Mesenchymal stem cell (in vitro differentiated cells and primary cell): ENCODE measurements around the gene HOXA7.

ENCODE experiments used
- DNase-seq: peaks from one replicate; pipeline ENCODE4 v3.0.0-alpha.2; 2013
- H2AFZ ChIP-seq: one replicate; pipeline ENCODE4 v1.6.1; 2013; ENCODE audit warnings: low read depth, mild to moderate bottlenecking, control low read depth, inconsistent platforms, low read length, moderate library complexity
- H2AK5ac ChIP-seq: 2 replicates; pipeline ENCODE4 v1.6.1; 2013; ENCODE audit warnings: low read length, moderate library complexity, mild to moderate bottlenecking, inconsistent platforms; ENCODE audit not compliant: severe bottlenecking
- H2BK120ac ChIP-seq: one replicate; pipeline ENCODE4 v1.6.1; 2013; ENCODE audit warnings: low read depth, mild to moderate bottlenecking, inconsistent platforms, low read length, moderate library complexity
- H2BK12ac ChIP-seq, 2 experiments: one replicate each; pipeline ENCODE4 v1.6.1; 2013; ENCODE audit warnings: inconsistent platforms in 2 of 2, low read length in 2 of 2, mild to moderate bottlenecking in 2 of 2, moderate library complexity in 2 of 2, control low read depth in 1 of 2
- H2BK15ac ChIP-seq: one replicate; pipeline ENCODE4 v1.6.1; 2013; ENCODE audit warnings: mild to moderate bottlenecking, low read depth, inconsistent platforms; ENCODE audit not compliant: poor library complexity, severe bottlenecking
- H2BK5ac ChIP-seq: 2 replicates; pipeline ENCODE4 v1.6.1; 2013; ENCODE audit warnings: low read depth, mild to moderate bottlenecking, low read length, control low read depth, inconsistent platforms; ENCODE audit not compliant: poor library complexity, severe bottlenecking
- H3K14ac ChIP-seq, 2 experiments: one replicate each; pipeline ENCODE4 v1.6.1; 2013; ENCODE audit warnings: inconsistent platforms in 2 of 2, low read length in 2 of 2, control low read depth in 1 of 2, mild to moderate bottlenecking in 1 of 2, moderate library complexity in 1 of 2
- H3K18ac ChIP-seq, 2 experiments: one replicate each; pipeline ENCODE4 v1.6.1; 2013; ENCODE audit warnings: inconsistent platforms in 2 of 2, low read length in 2 of 2, control low read depth in 1 of 2, low read depth in 1 of 2, mild to moderate bottlenecking in 1 of 2
- H3K23ac ChIP-seq, 2 experiments: one replicate each; pipeline ENCODE4 v1.6.1; 2013; ENCODE audit warnings: inconsistent platforms in 2 of 2, low read length in 2 of 2, mild to moderate bottlenecking in 2 of 2, moderate library complexity in 2 of 2, control low read depth in 1 of 2
- H3K27ac ChIP-seq: 2 replicates; pipeline ENCODE4 v1.5.1; 2013; ENCODE audit warnings: mild to moderate bottlenecking, moderate library complexity, low read length, control low read depth, inconsistent platforms; ENCODE audit not compliant: poor library complexity, severe bottlenecking
- H3K27me3 ChIP-seq, 2 experiments: 2 replicates each; pipeline versions ENCODE4 v1.6.1 to v1.7.0; 2013; ENCODE audit warnings: low read length in 2 of 2, mild to moderate bottlenecking in 2 of 2, moderate library complexity in 2 of 2, control low read depth in 1 of 2, inconsistent platforms in 1 of 2; ENCODE audit not compliant: control insufficient read depth in 1 of 2, insufficient read depth in 1 of 2
- H3K36me3 ChIP-seq, 2 experiments: 2 replicates each; pipeline versions ENCODE4 v1.6.1 to v1.7.0; 2013; ENCODE audit warnings: low read length in 2 of 2, control low read depth in 1 of 2, inconsistent platforms in 1 of 2, low read depth in 1 of 2, mild to moderate bottlenecking in 1 of 2; ENCODE audit not compliant: insufficient read depth in 2 of 2, control insufficient read depth in 1 of 2
- H3K4ac ChIP-seq, 2 experiments: one replicate each; pipeline ENCODE4 v1.6.1; 2013; ENCODE audit warnings: inconsistent platforms in 2 of 2, low read length in 2 of 2, mild to moderate bottlenecking in 2 of 2, moderate library complexity in 2 of 2, control low read depth in 1 of 2, low read depth in 1 of 2
- H3K4me1 ChIP-seq: 2 replicates; pipeline ENCODE4 v1.6.1; 2013; ENCODE audit warnings: low read depth, low read length, control low read depth; ENCODE audit not compliant: control insufficient read depth, insufficient read depth
- H3K4me2 ChIP-seq: 2 replicates; pipeline ENCODE4 v1.6.1; 2013; ENCODE audit warnings: low read length, mild to moderate bottlenecking, inconsistent platforms; ENCODE audit not compliant: poor library complexity, severe bottlenecking
- H3K4me3 ChIP-seq, 2 experiments: 2 replicates each; pipeline versions ENCODE4 v1.5.1 to v1.7.0; 2013; ENCODE audit warnings: low read length in 2 of 2, mild to moderate bottlenecking in 2 of 2, control low read depth in 1 of 2, low read depth in 1 of 2; ENCODE audit not compliant: insufficient read depth in 1 of 2
- H3K79me1 ChIP-seq: replicated peaks from 2 replicates; pipeline ENCODE4 v1.6.1; 2013; ENCODE audit warnings: mild to moderate bottlenecking, control low read depth, low read length, inconsistent platforms; ENCODE audit not compliant: poor library complexity, severe bottlenecking
- H3K9ac ChIP-seq: 2 replicates; pipeline ENCODE4 v1.7.0; 2013; ENCODE audit warnings: mild to moderate bottlenecking, low read length, moderate library complexity
- H3K9me3 ChIP-seq: 2 replicates; pipeline ENCODE4 v1.7.0; 2013; ENCODE audit warnings: mild to moderate bottlenecking, low read length; ENCODE audit not compliant: control insufficient read depth
- H4K8ac ChIP-seq: one replicate; pipeline ENCODE4 v1.6.1; 2013; ENCODE audit warnings: inconsistent platforms, mild to moderate bottlenecking, low read length, moderate library complexity
- H4K91ac ChIP-seq: one replicate; pipeline ENCODE4 v1.6.1; 2013; ENCODE audit warnings: mild to moderate bottlenecking, low read length, inconsistent platforms
- WGBS: methylation state at CpG from one replicate; pipeline ENCODE4 v1.1.7; 2013; ENCODE audit warnings: mixed read lengths; 5-methylcytosine and 5-hydroxymethylcytosine counted together

HOXA7 gene

DNA sequence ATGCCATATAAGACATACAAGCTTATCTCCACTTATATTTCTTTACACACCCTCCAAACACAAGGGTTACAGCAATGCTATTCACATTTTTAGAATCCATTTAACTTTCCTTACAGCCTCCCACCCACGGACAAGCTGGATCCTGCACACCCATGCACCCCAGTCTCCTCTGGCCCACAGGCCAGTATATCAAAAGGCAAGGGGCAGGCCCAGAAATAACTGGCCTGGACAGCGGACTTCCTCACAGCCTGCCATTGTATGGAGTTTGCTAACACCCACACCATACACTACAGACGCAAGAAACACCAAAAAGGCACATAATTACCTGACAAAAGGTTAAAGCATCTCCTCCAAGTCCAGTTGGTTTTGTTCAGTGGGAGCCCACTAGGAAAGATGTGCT, 37.9 kb downstream of the HOXA7 start:
- Histone ChIP-seq H2BK15ac (no peak overlapping the region), H3K79me1 (no peaks in the 10 kb centered on the region), H3K4me1 (peaks cover 5% of the 10 kb centered on the region), H3K36me3 (peaks cover 22 to 40% of the 10 kb centered on the region in 2 experiments), H4K91ac (no peak overlapping the region), H2BK120ac (no peak overlapping the region), H2AFZ (no peak overlapping the region), H2AK5ac (peak overlapping the region; percentile 93), H3K9me3 (no peaks in the 10 kb centered on the region), H3K14ac (no peak overlapping the region), H3K27me3 (no peaks in the 10 kb centered on the region), H3K4me2 (peak overlapping the region; percentile 91), H3K9ac (peak overlapping the region; percentile 78), H2BK12ac (peak overlapping the region in 1 of 2 experiments; percentile 42), H3K18ac (no peak overlapping the region), H3K4ac (no peak overlapping the region), H3K4me3 (peak overlapping the region; percentile 14 to 69), H4K8ac (no peak overlapping the region), H3K23ac (no peak overlapping the region), H3K27ac (peak overlapping the region; percentile 99), H2BK5ac (no peak overlapping the region)
- DNase-seq = no peak
- 9% methylated on average over 1 of the region's 3 CpGs for WGBS

DNA sequence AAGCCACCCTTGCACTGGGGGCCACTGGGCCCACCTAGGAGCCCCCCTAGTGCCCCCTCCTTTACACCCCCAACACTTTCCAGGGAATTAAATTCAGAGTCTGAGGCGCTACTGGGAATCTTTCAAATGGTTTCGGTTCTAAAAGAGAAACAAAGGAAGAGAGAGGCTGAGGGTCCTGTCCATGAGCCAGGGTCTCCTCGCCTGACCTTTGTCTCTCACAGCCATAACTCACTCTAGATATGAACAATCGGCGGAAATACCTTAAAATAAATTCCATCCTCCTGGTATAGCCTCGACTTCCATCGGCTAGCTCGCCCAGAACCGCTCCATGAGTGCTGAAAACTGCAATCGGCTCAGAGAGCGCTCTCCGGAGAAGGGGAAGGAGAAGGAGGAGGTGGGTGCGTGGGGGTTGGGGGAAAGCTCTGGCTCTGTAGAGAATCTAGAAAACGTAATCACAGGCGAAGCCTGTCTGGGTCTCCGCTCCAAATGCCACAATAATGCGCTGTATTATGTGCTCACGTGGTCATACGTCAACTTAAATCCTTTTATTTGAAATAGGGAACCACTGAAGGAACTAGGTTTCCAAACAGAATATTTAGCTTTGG, 38.5 kb downstream of the HOXA7 start:
- no peak overlapping the region for H2BK12ac ChIP-seq
- H3K9ac ChIP-seq = peak overlapping the region; percentile 78
- H3K9me3 ChIP-seq = no peaks in the 10 kb centered on the region
- peaks cover 2% of the 10 kb centered on the region for H3K4me1 ChIP-seq
- H3K4me2 ChIP-seq = peak overlapping the region; percentile 91
- no peak overlapping the region for H3K18ac ChIP-seq
- no peak overlapping the region for H3K23ac ChIP-seq
- H3K79me1 ChIP-seq = no peaks in the 10 kb centered on the region
- H3K4ac ChIP-seq = no peak overlapping the region
- no peak overlapping the region for H4K91ac ChIP-seq
- no peak overlapping the region for H3K14ac ChIP-seq
- H2BK120ac ChIP-seq = no peak overlapping the region
- WGBS = 20% methylated on average over 15 of the region's 19 CpGs
- H3K36me3 ChIP-seq = peaks cover 18 to 34% of the 10 kb centered on the region in 2 experiments
- H3K27me3 ChIP-seq = no peaks in the 10 kb centered on the region
- no peak overlapping the region for H2AFZ ChIP-seq
- H2AK5ac ChIP-seq = peak overlapping the region; percentile 74
- H2BK5ac ChIP-seq = peak overlapping the region; percentile 77
- DNase-seq = peak; percentile 29
- H4K8ac ChIP-seq = no peak overlapping the region
- H2BK15ac ChIP-seq = no peak overlapping the region
- H3K4me3 ChIP-seq = peak overlapping the region; percentile 67 to 69
- peak overlapping the region; percentile 99 for H3K27ac ChIP-seq

GRCh38 chr7:27116962-27117886, 39.3 kb downstream of the HOXA7 start:
- H3K4ac ChIP-seq = no peak overlapping the region
- H3K9ac ChIP-seq = peak overlapping the region; percentile 78
- no peak overlapping the region for H2AFZ ChIP-seq
- H2BK15ac ChIP-seq = no peak overlapping the region
- peaks cover 2% of the 10 kb centered on the region for H3K4me1 ChIP-seq
- no peaks in the 10 kb centered on the region for H3K79me1 ChIP-seq
- peak overlapping the region; percentile 77 for H2BK5ac ChIP-seq
- peak overlapping the region; percentile 99 for H3K27ac ChIP-seq
- no peak for DNase-seq
- no peak overlapping the region for H4K91ac ChIP-seq
- H2BK120ac ChIP-seq = no peak overlapping the region
- peak overlapping the region in 1 of 2 experiments; percentile 1 for H3K23ac ChIP-seq
- no peaks in the 10 kb centered on the region for H3K27me3 ChIP-seq
- H3K4me2 ChIP-seq = peak overlapping the region; percentile 91
- peak overlapping the region; percentile 86 for H2AK5ac ChIP-seq
- no peak overlapping the region for H4K8ac ChIP-seq
- H3K4me3 ChIP-seq = peak overlapping the region; percentile 67 to 69
- H2BK12ac ChIP-seq = no peak overlapping the region
- WGBS = 40% methylated on average over 12 of the region's 12 CpGs
- H3K36me3 ChIP-seq = peaks cover 15 to 26% of the 10 kb centered on the region in 2 experiments
- H3K14ac ChIP-seq = no peak overlapping the region
- no peaks in the 10 kb centered on the region for H3K9me3 ChIP-seq
- H3K18ac ChIP-seq = no peak overlapping the region
